ENCODE measurements around the gene ARHGEF7. TPM values are rescaled to one million over a fixed set of nuclear protein-coding genes. Genes with fewer than 3 reads are reported as not detected.

Gene ARHGEF7
- total RNA-seq, 1 experiment from 2014 or later, result 46.2 TPM

DNA sequence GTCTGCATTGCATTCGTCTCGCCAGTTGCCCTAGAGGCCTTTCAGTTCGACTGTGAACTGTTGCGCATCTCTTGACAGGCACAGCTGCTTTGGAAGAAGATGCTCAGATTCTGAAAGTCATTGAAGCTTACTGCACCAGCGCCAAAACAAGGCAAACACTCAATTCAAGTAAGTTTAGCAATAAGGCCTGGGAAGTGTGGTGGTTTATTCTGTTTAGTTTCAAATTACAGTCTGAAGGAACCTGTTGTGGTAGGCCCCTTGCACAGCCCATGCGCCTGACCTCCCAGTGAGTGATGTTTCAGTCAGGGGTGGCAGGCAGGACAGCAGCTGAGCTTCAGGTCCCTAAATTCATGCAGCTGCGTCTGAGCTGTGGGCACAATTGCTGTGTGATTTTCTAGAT lies 173.2 kb downstream of the ARHGEF7 start:
- intact Hi-C loops (cut with micrococcal nuclease), result no loop called here
- no TSS peak for BruUV-seq (replicated peaks)

More for the DNA sequence above, 173.2 kb downstream of the ARHGEF7 start:
- Histone ChIP-seq H3K27ac (ENCODE audit: low read depth, low read length) (no peak overlapping the region), H3K9me2 (ENCODE audit: insufficient read depth) (no peaks in the 10 kb centered on the region), H3K79me2 (ENCODE audit: insufficient read depth, low read length) (no peaks in the 10 kb centered on the region; the same call in 1 of the 2 replicates), H3K4me3 (replicated peaks in 1 of 2; ENCODE audit: low read depth in 1 of 2, low read length in 2 of 2) (no peak overlapping the region), H2AFZ (ENCODE audit: low read depth, low read length, poor library complexity, severe bottlenecking) (no peak overlapping the region), H3K4me2 (ENCODE audit: low read length) (no peak overlapping the region), H3K36me3 (ENCODE audit: control insufficient read depth in 1 of 2, insufficient read depth in 2 of 2, low read length in 2 of 2) (peaks cover 19 to 24% of the 10 kb centered on the region in 2 experiments), H3K4me1 (ENCODE audit: control insufficient read depth in 1 of 2, insufficient read depth in 2 of 2, low read length in 2 of 2) (no peaks in the 10 kb centered on the region), H3K27me3 (ENCODE audit: insufficient read depth, low read length) (no peaks in the 10 kb centered on the region), H4K20me1 (ENCODE audit: insufficient read depth) (no peaks in the 10 kb centered on the region), H3K9ac (ENCODE audit: low read length) (no peak overlapping the region), H3K9me3 (ENCODE audit: control insufficient read depth in 1 of 2, insufficient read depth in 1 of 2, low read depth in 1 of 2, low read length in 2 of 2) (no peaks in the 10 kb centered on the region)
- RAD21 ChIA-PET (ENCODE audit: low non-redundant PET in 1 of 2, low total read pairs in 2 of 2, uncharacterized antibody in 2 of 2, unreplicated experiment in 2 of 2), result no interaction called here
- POLR2A ChIA-PET, result no interaction called here
- DNase-seq (ENCODE audit: low read depth, low spot score) (no peak), ATAC-seq (no peak)
- TF ChIP-seq SP1 (IDR thresholded peaks at IDR 0.05; ENCODE audit: low read depth), result no peak
- TF ChIP-seq RAD21 (IDR thresholded peaks at IDR 0.05; ENCODE audit: low read depth), result no peak
- TF ChIP-seq ZNF274 (IDR thresholded peaks at IDR 0.05; ENCODE audit: low read depth, low read length), result no peak
- TF ChIP-seq, protein P1, sequence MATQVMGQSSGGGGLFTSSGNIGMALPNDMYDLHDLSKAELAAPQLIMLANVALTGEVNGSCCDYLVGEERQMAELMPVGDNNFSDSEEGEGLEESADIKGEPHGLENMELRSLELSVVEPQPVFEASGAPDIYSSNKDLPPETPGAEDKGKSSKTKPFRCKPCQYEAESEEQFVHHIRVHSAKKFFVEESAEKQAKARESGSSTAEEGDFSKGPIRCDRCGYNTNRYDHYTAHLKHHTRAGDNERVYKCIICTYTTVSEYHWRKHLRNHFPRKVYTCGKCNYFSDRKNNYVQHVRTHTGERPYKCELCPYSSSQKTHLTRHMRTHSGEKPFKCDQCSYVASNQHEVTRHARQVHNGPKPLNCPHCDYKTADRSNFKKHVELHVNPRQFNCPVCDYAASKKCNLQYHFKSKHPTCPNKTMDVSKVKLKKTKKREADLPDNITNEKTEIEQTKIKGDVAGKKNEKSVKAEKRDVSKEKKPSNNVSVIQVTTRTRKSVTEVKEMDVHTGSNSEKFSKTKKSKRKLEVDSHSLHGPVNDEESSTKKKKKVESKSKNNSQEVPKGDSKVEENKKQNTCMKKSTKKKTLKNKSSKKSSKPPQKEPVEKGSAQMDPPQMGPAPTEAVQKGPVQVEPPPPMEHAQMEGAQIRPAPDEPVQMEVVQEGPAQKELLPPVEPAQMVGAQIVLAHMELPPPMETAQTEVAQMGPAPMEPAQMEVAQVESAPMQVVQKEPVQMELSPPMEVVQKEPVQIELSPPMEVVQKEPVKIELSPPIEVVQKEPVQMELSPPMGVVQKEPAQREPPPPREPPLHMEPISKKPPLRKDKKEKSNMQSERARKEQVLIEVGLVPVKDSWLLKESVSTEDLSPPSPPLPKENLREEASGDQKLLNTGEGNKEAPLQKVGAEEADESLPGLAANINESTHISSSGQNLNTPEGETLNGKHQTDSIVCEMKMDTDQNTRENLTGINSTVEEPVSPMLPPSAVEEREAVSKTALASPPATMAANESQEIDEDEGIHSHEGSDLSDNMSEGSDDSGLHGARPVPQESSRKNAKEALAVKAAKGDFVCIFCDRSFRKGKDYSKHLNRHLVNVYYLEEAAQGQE (IDR thresholded peaks at IDR 0.05; ENCODE audit: low read depth), result no peak
- no peak for TF ChIP-seq SIN3A (IDR thresholded peaks at IDR 0.05; ENCODE audit: low read depth)
- no peak for TF ChIP-seq YY1 (IDR thresholded peaks at IDR 0.05; ENCODE audit: extremely low read depth, insufficient replicate concordance, low read depth, low read length)
- no peak for TF ChIP-seq SRF (IDR thresholded peaks at IDR 0.05; ENCODE audit: low read depth)
- no peak for TF ChIP-seq CBX3 (IDR thresholded peaks at IDR 0.05; ENCODE audit: low read depth)
- no peak for TF ChIP-seq MAX (IDR thresholded peaks at IDR 0.05)
- CTCF ChIA-PET, result no interaction called here
